Lung (tissue), 16 donors: ENCODE measurements around the gene MED19. TPM values are rescaled to one million over a fixed set of nuclear protein-coding genes. Genes with fewer than 3 reads are reported as not detected.

Experiments
- ATAC-seq: fragments of 200-7000 bp; cut with Tn5 transposase; one replicate; pipeline ENCODE4 v1.9.1; 2020; ENCODE audit warnings: moderate number of reproducible peaks; ENCODE audit not compliant: insufficient read depth, low FRiP score
- DNase-seq, 3 donors: peaks; one replicate each; pipeline ENCODE4 v3.0.0-alpha.2; 2013 to 2017
- H3K27ac ChIP-seq, 2 donors: one replicate each; pipeline ENCODE4 v1.5.1; 2013; ENCODE audit warnings: mild to moderate bottlenecking in 2 of 2, moderate library complexity in 2 of 2, control low read depth in 1 of 2, inconsistent platforms in 1 of 2, low read depth in 1 of 2, low read length in 1 of 2
- H3K27me3 ChIP-seq, 3 donors: one replicate each; pipeline ENCODE4 v1.5.1; 2013; ENCODE audit warnings: low read length in 2 of 3; ENCODE audit not compliant: control insufficient read depth in 3 of 3, insufficient read depth in 3 of 3
- H3K36me3 ChIP-seq, 4 donors: one replicate each; pipeline ENCODE4 v1.5.1; 2013; ENCODE audit warnings: low read length in 4 of 4, mild to moderate bottlenecking in 1 of 4, moderate library complexity in 1 of 4; ENCODE audit not compliant: control insufficient read depth in 4 of 4, insufficient read depth in 4 of 4
- H3K4me1 ChIP-seq, 5 donors: one replicate each; pipeline ENCODE4 v1.5.1; 2013; ENCODE audit warnings: low read length in 5 of 5, mild to moderate bottlenecking in 2 of 5, moderate library complexity in 1 of 5; ENCODE audit not compliant: control insufficient read depth in 5 of 5, insufficient read depth in 5 of 5
- H3K4me3 ChIP-seq: one replicate; pipeline ENCODE4 v1.5.1; 2013; ENCODE audit warnings: mild to moderate bottlenecking, control low read depth, moderate library complexity
- H3K9ac ChIP-seq, 2 donors: one replicate each; pipeline ENCODE4 v1.5.1; 2013; ENCODE audit warnings: low read length in 2 of 2, control low read depth in 1 of 2; ENCODE audit not compliant: insufficient read depth in 1 of 2
- H3K9me3 ChIP-seq, 4 donors: one replicate each; pipeline ENCODE4 v1.5.1; 2013; ENCODE audit warnings: low read length in 3 of 4, mild to moderate bottlenecking in 1 of 4, moderate library complexity in 1 of 4; ENCODE audit not compliant: control insufficient read depth in 4 of 4, insufficient read depth in 3 of 4
- CTCF ChIP-seq: IDR thresholded peaks from 2 replicates; pipeline ENCODE4 v1.5.1; 2012; ENCODE audit warnings: mild to moderate bottlenecking; ENCODE audit errors: control extremely low read depth, extremely low read depth
- WGBS, 2 donors: extraction: QIAGEN DNeasy Blood & Tissue Kit; methylation state at CpG; one replicate each; pipeline ENCODE4 v1.1.7; 2013; 5-methylcytosine and 5-hydroxymethylcytosine counted together
- long read RNA-seq, 5 donors: transcript quantifications; one replicate each; lab custom pipeline, GENCODE V29; 2026
- polyA plus RNA-seq, 2 donors: library from polyadenylated mRNA; stranded (reverse); fragments of 200-250 nt; gene quantifications; one replicate each; pipeline ENCODE4 v1.2.1, GENCODE V29; 2013
- total RNA-seq, 2 donors: library from RNA; depleted of rRNA in 1 of 2; stranded (reverse); fragments of >200 nt in 1 of 2; gene quantifications; one replicate each; pipeline ENCODE4 v1.2.1, GENCODE V29; 2014 to 2021
- donor health status: control.
- donor health status: control.
- donor health status: Bipolar disorder and iron deficiency.
- donor health status: healthy.
- donor health status: DM: yes; HTN: yes; CAD: no.

The MED19 gene, protein sequence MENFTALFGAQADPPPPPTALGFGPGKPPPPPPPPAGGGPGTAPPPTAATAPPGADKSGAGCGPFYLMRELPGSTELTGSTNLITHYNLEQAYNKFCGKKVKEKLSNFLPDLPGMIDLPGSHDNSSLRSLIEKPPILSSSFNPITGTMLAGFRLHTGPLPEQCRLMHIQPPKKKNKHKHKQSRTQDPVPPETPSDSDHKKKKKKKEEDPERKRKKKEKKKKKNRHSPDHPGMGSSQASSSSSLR
- total RNA-seq: 10 to 100 TPM; 12.0 to 14.9 TPM
- polyA plus RNA-seq: 10 to 100 TPM in 1 of 2 donors, 1 to 10 TPM in 1; 8.7 to 15.1 TPM
- long read RNA-seq, donor 1, partial matches to known transcripts: 113 of 497 reads
- long read RNA-seq, donor 1, other reads (novel, unspliced or antisense): 378 of 497 reads
- long read RNA-seq, donor 2, partial matches to known transcripts: 0 of 3 reads
- long read RNA-seq, donor 2, other reads (novel, unspliced or antisense): 0 of 3 reads
- long read RNA-seq, donor 3, partial matches to known transcripts: 7 of 9 reads
- long read RNA-seq, donor 3, other reads (novel, unspliced or antisense): 0 of 9 reads
- long read RNA-seq, donor 4, transcript MED19-202 (5 exons, 1,203 nt): major isoform, 7 of 10 reads
- long read RNA-seq, donor 4, partial matches to known transcripts: 0 of 10 reads
- long read RNA-seq, donor 4, other reads (novel, unspliced or antisense): 0 of 10 reads
- long read RNA-seq, donor 5, transcript MED19-202 (5 exons, 1,203 nt): major isoform, 11 of 31 reads
- long read RNA-seq, donor 5, transcript MED19-203 (3 exons, 1,088 nt): minor isoform, 5 of 31 reads
- long read RNA-seq, donor 5, partial matches to known transcripts: 14 of 31 reads
- long read RNA-seq, donor 5, other reads (novel, unspliced or antisense): 0 of 31 reads

- Histone ChIP-seq H3K9me3 (no peaks in the 10 kb centered on the region), H3K27me3 (no peaks in the 10 kb centered on the region), H3K4me1 (peaks cover 0 to 22% (median 11%) of the 10 kb centered on the region in 5 donors), H3K9ac (peak within 1 kb of the TSS; percentile 84 to 85), H3K27ac (peak within 1 kb of the TSS; percentile 87 to 94), H3K4me3 (peak within 1 kb of the TSS; percentile 91), H3K36me3 (peaks cover 0 to 5% (median 2%) of the 10 kb centered on the region in 4 donors)
- peak; percentile 54 for ATAC-seq
- peak; percentile 79 to 87 (median 82) for DNase-seq
- WGBS, 2 donors: 6 to 8% methylated on average over 51 of the region's 51 CpGs
- TF ChIP-seq CTCF: no peak
Observed at GRCh38 chr11:57711414-57712255, at the start of gene MED19. TSS of gene MED19 (minus strand) at chr11:57712215. CDS start at chr11:57712179, 36 bp downstream.

GRCh38 chr11:57758174-57758573, 46.2 kb upstream of the MED19 start:
- Histone ChIP-seq H3K27ac (no peak overlapping the region), H3K4me3 (no peak overlapping the region), H3K27me3 (no peaks in the 10 kb centered on the region), H3K4me1 (peaks cover 0 to 2% (median 0%) of the 10 kb centered on the region in 5 donors), H3K9ac (no peak overlapping the region), H3K36me3 (no peaks in the 10 kb centered on the region), H3K9me3 (no peaks in the 10 kb centered on the region)
- WGBS, 2 donors: 82 to 96% methylated on average over 3 of the region's 3 CpGs
- TF ChIP-seq CTCF: no peak
- ATAC-seq: no peak
- no peak for DNase-seq

DNA sequence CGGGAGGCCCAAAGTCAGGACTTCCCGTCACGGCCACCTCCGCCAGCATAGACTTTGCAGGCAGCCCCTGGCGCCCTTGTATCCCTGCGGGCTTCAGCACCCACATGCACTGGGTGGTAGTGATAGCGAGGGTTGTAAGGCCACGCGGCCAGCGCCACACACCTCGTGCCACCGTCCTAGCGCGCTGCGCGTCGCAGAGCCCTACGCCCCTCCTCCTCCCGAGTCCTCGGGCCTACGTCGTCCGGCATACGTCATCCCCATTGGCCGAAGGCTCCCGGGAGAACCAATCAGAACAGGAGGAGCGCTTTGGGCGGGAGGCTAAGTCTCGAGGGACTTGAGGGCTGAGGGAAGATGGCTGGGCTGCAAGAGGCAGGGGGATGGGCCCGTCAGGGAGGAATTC, 40.9 kb upstream of the MED19 start:
- WGBS, 2 donors: 96 to 98% methylated on average over 30 of the region's 30 CpGs
- DNase-seq: no peak
- no peak overlapping the region for H3K27ac ChIP-seq

More for the DNA sequence above, 40.9 kb upstream of the MED19 start:
- Histone ChIP-seq H3K9me3 (no peaks in the 10 kb centered on the region), H3K27me3 (no peaks in the 10 kb centered on the region), H3K4me1 (peaks cover 0 to 4% (median 0%) of the 10 kb centered on the region in 5 donors), H3K36me3 (no peaks in the 10 kb centered on the region), H3K9ac (no peak overlapping the region), H3K4me3 (no peak overlapping the region)
- ATAC-seq: no peak
- no peak for TF ChIP-seq CTCF
